ENCODE results near the gene PRDM9. TPM values are rescaled to one million over a fixed set of nuclear protein-coding genes. Genes with fewer than 3 reads are reported as not detected.
"Not testable (repeated sequence)": the region's sequence is repeated elsewhere in the genome, so short reads cannot be mapped to it uniquely, and the experiment has no call there.

Gene PRDM9
- total and polyA plus RNA-seq, 2 experiments from 2014 or later = not detected

DNA sequence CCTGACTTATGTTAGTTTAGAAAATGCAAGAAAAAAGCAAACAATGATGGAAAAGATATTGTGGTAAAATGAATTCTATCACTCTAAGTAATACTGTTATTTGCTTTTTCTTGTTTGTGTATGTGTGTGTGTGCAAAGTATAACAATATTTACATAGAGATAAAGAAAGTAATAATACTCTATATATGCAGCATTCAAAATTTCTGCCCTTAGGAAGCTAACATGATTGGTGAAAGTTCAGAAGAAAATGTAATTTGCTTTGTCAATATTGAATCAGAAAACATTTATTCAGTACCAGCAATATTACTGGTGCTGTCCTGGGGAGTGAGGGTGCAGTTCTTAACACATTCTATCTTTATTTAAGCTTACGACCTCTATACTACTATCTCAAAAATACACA lies 12.9 kb upstream of the PRDM9 start:
- Histone ChIP-seq H3K4me3 (no peak overlapping the region), H3K27ac (no peak overlapping the region), H3F3A (ENCODE audit: insufficient read depth) (no peaks in the 10 kb centered on the region), H3K79me2 (ENCODE audit: insufficient read depth) (no peaks in the 10 kb centered on the region), H3K27me3 (replicated peaks; ENCODE audit: insufficient read depth) (no peaks in the 10 kb centered on the region), H3K4me1 (ENCODE audit: insufficient read depth) (no peaks in the 10 kb centered on the region), H3K9me3 (ENCODE audit: low read depth) (no peaks in the 10 kb centered on the region), H3K4me2 (ENCODE audit: unreplicated experiment) (no peak overlapping the region), H3K36me3 (ENCODE audit: low read depth) (no peaks in the 10 kb centered on the region), H2AFZ (no peak overlapping the region), H3K9ac (no peak overlapping the region), H3K9me2 (ENCODE audit: insufficient read depth) (no peaks in the 10 kb centered on the region), H4K20me1 (ENCODE audit: insufficient read depth) (no peaks in the 10 kb centered on the region)
- no peak for DNase-seq
- in situ Hi-C loops (cut with MboI) = no loop called here
- TF ChIP-seq EZH2 (IDR thresholded peaks at IDR 0.05; ENCODE audit: insufficient read depth, poor library complexity, severe bottlenecking) = no peak
- TF ChIP-seq EZH2phosphoT487 (IDR thresholded peaks at IDR 0.05; ENCODE audit: insufficient read depth, low read depth) = no peak
- whole genome bisulfite sequencing, 2 experiments (ENCODE audit: low coverage in 1 of 2, low lambda C conversion rate in 2 of 2, missing lambda C conversion rate in 2 of 2) = 22 to 23% methylated on average over 1 of the region's 1 CpG

DNA sequence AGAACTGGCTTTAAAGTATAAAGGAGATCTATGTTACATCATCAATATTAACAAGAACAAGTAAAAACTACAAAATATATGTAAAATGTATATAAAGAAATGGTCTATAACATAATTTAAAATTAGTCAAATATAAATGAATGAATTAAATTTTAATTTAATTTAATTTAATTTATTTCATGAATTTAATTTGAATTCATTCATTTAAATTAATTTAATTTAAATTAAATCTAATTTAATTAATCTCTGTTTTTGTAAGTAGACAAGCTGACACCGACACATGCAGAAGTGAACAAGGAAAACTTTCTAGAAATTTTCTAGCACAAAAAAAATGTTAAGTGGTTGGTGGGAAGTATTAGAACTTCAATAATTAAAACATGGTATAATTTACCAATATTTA lies 10.8 kb upstream of the PRDM9 start:
- Histone ChIP-seq H3K9me2 (ENCODE audit: insufficient read depth) (no peaks in the 10 kb centered on the region), H3K27me3 (replicated peaks; ENCODE audit: insufficient read depth) (no peaks in the 10 kb centered on the region), H4K20me1 (ENCODE audit: insufficient read depth) (no peaks in the 10 kb centered on the region), H3K9me3 (ENCODE audit: low read depth) (no peaks in the 10 kb centered on the region), H2AFZ (no peak overlapping the region), H3K4me3 (no peak overlapping the region), H3K4me2 (ENCODE audit: unreplicated experiment) (no peak overlapping the region), H3K36me3 (ENCODE audit: low read depth) (no peaks in the 10 kb centered on the region), H3K4me1 (ENCODE audit: insufficient read depth) (no peaks in the 10 kb centered on the region), H3K9ac (no peak overlapping the region), H3F3A (ENCODE audit: insufficient read depth) (no peaks in the 10 kb centered on the region), H3K27ac (no peak overlapping the region), H3K79me2 (ENCODE audit: insufficient read depth) (no peaks in the 10 kb centered on the region)
- in situ Hi-C loops (cut with MboI) = no loop called here
- TF ChIP-seq EZH2 (IDR thresholded peaks at IDR 0.05; ENCODE audit: insufficient read depth, poor library complexity, severe bottlenecking) (no peak), EZH2phosphoT487 (IDR thresholded peaks at IDR 0.05; ENCODE audit: insufficient read depth, low read depth) (no peak)
- DNase-seq = no peak
- WGBS, 2 experiments (ENCODE audit: low coverage in 1 of 2, low lambda C conversion rate in 2 of 2, missing lambda C conversion rate in 2 of 2) = 26 to 30% methylated on average over 1 of the region's 1 CpG

- H3K36me3 ChIP-seq (ENCODE audit: low read depth) = no peaks in the 10 kb centered on the region
- no peak overlapping the region for H3K27ac ChIP-seq
- H3K9ac ChIP-seq = no peak overlapping the region
- H3K4me3 ChIP-seq = peak overlapping the region; percentile 47; the same call in 1 of the 2 replicates
- no peak for TF ChIP-seq EZH2phosphoT487 (IDR thresholded peaks at IDR 0.05; ENCODE audit: insufficient read depth, low read depth)
- no peak for TF ChIP-seq EZH2 (IDR thresholded peaks at IDR 0.05; ENCODE audit: insufficient read depth, poor library complexity, severe bottlenecking)
- no peaks in the 10 kb centered on the region for H3K27me3 ChIP-seq (replicated peaks; ENCODE audit: insufficient read depth)
- no peaks in the 10 kb centered on the region for H3K9me3 ChIP-seq (ENCODE audit: low read depth)
- H3K4me1 ChIP-seq (ENCODE audit: insufficient read depth) = no peaks in the 10 kb centered on the region
- H3K4me2 ChIP-seq (ENCODE audit: unreplicated experiment) = no peak overlapping the region
- H3F3A ChIP-seq (ENCODE audit: insufficient read depth) = no peaks in the 10 kb centered on the region
- peak; percentile 35 for DNase-seq
- H3K79me2 ChIP-seq (ENCODE audit: insufficient read depth) = no peaks in the 10 kb centered on the region
- 32 to 36% methylated on average over 22 to 23 of the region's 23 CpGs for WGBS, 2 experiments (ENCODE audit: low coverage in 1 of 2, low lambda C conversion rate in 2 of 2, missing lambda C conversion rate in 2 of 2)
- H3K9me2 ChIP-seq (ENCODE audit: insufficient read depth) = no peaks in the 10 kb centered on the region
- H2AFZ ChIP-seq = peak overlapping the region; percentile 63; the same call in 1 of the 2 replicates
- H4K20me1 ChIP-seq (ENCODE audit: insufficient read depth) = no peaks in the 10 kb centered on the region
- in situ Hi-C loops (cut with MboI) = no loop called here
Measured at GRCh38 chr5:23506329-23507236, 826 bp upstream of the PRDM9 start.

- H3K4me3 ChIP-seq; H3K27me3 ChIP-seq (replicated peaks; ENCODE audit: insufficient read depth); H4K20me1 ChIP-seq (ENCODE audit: insufficient read depth); H3K4me2 ChIP-seq (ENCODE audit: unreplicated experiment); H3K27ac ChIP-seq; H3K9me3 ChIP-seq (ENCODE audit: low read depth); H3F3A ChIP-seq (ENCODE audit: insufficient read depth); H3K9ac ChIP-seq; H3K36me3 ChIP-seq (ENCODE audit: low read depth); H3K79me2 ChIP-seq (ENCODE audit: insufficient read depth); in situ Hi-C loops (cut with MboI); H3K9me2 ChIP-seq (ENCODE audit: insufficient read depth); H2AFZ ChIP-seq; DNase-seq; H3K4me1 ChIP-seq (ENCODE audit: insufficient read depth): not testable (repeated sequence)
- 46 to 49% methylated on average over 5 of the region's 5 CpGs for WGBS, 2 experiments (ENCODE audit: low coverage in 1 of 2, low lambda C conversion rate in 2 of 2, missing lambda C conversion rate in 2 of 2)
Measured at GRCh38 chr5:23510434-23510833, 3.0 kb downstream of the PRDM9 start.
